Brain microvascular endothelial cell (primary cell): ENCODE measurements around the gene SH3YL1.

Source experiments
- DNase-seq: peaks from one replicate; pipeline ENCODE4 v3.0.0-alpha.2; 2020
- H3K27ac ChIP-seq: fragments of 250-450 bp; sonication (Bioruptor Pico); 2 replicates; pipeline ENCODE4 v1.5.1; 2020; ENCODE audit warnings: mild to moderate bottlenecking, moderate library complexity
- H3K27me3 ChIP-seq: fragments of 250-450 bp; sonication (Bioruptor Pico); replicated peaks from 2 replicates; pipeline ENCODE4 v1.5.1; 2020; ENCODE audit warnings: mild to moderate bottlenecking
- H3K36me3 ChIP-seq: fragments of 250-450 bp; sonication (Bioruptor Pico); replicated peaks from 2 replicates; pipeline ENCODE4 v1.5.1; 2020; ENCODE audit warnings: mild to moderate bottlenecking
- H3K4me3 ChIP-seq: 2 replicates; pipeline ENCODE4 v1.5.1; 2011; ENCODE audit warnings: low read depth, mild to moderate bottlenecking, control low read depth, low read length, moderate library complexity
- CTCF ChIP-seq: IDR thresholded peaks from 2 replicates; pipeline ENCODE4 v1.5.1; 2011; ENCODE audit warnings: low read depth, mild to moderate bottlenecking, moderate library complexity, low read length, control low read depth, inconsistent platforms; ENCODE audit errors: missing control alignments
- in situ Hi-C: cut with HindIII; loops from 2 replicates; pipeline ENCODE4 v1.10.0; 2017; ENCODE audit warnings: low sequenced_read_pairs, low pct_ligation_motif_present

Gene SH3YL1

GRCh38 chr2:244547-244946 lies 19.3 kb downstream of the SH3YL1 start:
- Histone ChIP-seq H3K36me3 (peaks cover 7% of the 10 kb centered on the region), H3K27me3 (no peaks in the 10 kb centered on the region), H3K27ac (no peak overlapping the region), H3K4me3 (no peak overlapping the region)
- DNase-seq, result no peak
- in situ Hi-C loops, result no loop called here
- no peak for TF ChIP-seq CTCF

GRCh38 chr2:238869-239268 lies 25.0 kb downstream of the SH3YL1 start:
- Histone ChIP-seq H3K36me3 (peaks cover 3% of the 10 kb centered on the region), H3K27ac (no peak overlapping the region), H3K27me3 (no peaks in the 10 kb centered on the region), H3K4me3 (no peak overlapping the region)
- in situ Hi-C loops, result no loop called here
- DNase-seq, result no peak
- TF ChIP-seq CTCF, result no peak

- Histone ChIP-seq H3K27ac (no peak overlapping the region), H3K4me3 (no peak overlapping the region), H3K36me3 (no peaks in the 10 kb centered on the region), H3K27me3 (no peaks in the 10 kb centered on the region)
- in situ Hi-C loops, result no loop called here
- no peak for DNase-seq
- no peak for TF ChIP-seq CTCF
Observed at GRCh38 chr2:238431-238830, 25.4 kb downstream of the SH3YL1 start.

- H3K27me3 ChIP-seq, result no peaks in the 10 kb centered on the region
- no peaks in the 10 kb centered on the region for H3K36me3 ChIP-seq
- H3K27ac ChIP-seq, result no peak overlapping the region
- no peak for TF ChIP-seq CTCF
- H3K4me3 ChIP-seq, result no peak overlapping the region
- in situ Hi-C loops, result no loop called here
- DNase-seq, result no peak
Observed at GRCh38 chr2:237878-238277, 26.0 kb downstream of the SH3YL1 start.

GRCh38 chr2:236993-237539 lies 26.8 kb downstream of the SH3YL1 start:
- Histone ChIP-seq H3K4me3 (no peak overlapping the region), H3K27me3 (no peaks in the 10 kb centered on the region), H3K27ac (no peak overlapping the region), H3K36me3 (no peaks in the 10 kb centered on the region)
- in situ Hi-C loops, result no loop called here
- no peak for DNase-seq
- no peak for TF ChIP-seq CTCF

GRCh38 chr2:234421-234820 lies 29.4 kb downstream of the SH3YL1 start:
- DNase-seq, result no peak
- no peaks in the 10 kb centered on the region for H3K36me3 ChIP-seq
- no peak overlapping the region for H3K27ac ChIP-seq
- in situ Hi-C loops, result no loop called here
- no peaks in the 10 kb centered on the region for H3K27me3 ChIP-seq
- TF ChIP-seq CTCF, result no peak
- H3K4me3 ChIP-seq, result no peak overlapping the region
